DLD1 (cell line): Measurements from ENCODE around the gene PGLYRP3.

ENCODE experiments used
- in situ Hi-C: cut with HindIII; loops from 2 replicates; pipeline ENCODE4 v1.10.0; 2017; ENCODE audit warnings: low sequenced_read_pairs

PGLYRP3 gene

GRCh38 chr1:153312570-153313186, at the start of gene PGLYRP3:
PGLYRP3 (minus strand) TSS chr1:153312952; CDS start chr1:153310665, 2,287 bp downstream.
- in situ Hi-C loops: no loop called here

DNA sequence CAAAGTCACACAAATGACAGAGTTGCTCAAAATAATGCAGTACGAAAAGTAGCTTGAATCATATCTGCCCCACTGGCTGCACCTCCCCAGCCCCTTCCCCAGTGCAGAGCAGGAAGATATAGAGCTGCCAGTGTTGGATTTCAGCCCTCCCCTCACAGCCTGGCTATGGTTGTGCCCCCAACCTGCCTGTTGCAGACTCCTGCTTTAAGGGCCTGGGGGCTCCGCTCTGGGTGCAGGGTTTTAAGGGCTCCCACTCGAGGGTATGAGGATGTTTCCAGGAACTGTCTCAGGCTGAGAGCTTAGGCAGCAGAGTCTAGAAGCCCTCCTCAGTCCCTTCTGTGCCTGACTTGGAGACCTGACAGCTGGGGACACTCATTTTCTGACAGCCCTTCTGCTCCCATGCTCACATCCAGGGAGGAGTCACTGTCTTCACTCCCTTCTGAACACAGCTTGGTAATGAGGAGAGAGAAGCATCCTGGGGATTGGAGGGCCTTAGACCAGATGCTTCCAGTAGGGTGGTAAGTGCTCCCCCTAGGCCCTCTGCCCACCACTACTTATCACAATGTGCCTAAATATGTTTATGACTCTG, 49.5 kb upstream of the PGLYRP3 start:
- in situ Hi-C loops: no loop called here

GRCh38 chr1:153361480-153362109, 48.8 kb upstream of the PGLYRP3 start:
- in situ Hi-C loops: no loop called here

GRCh38 chr1:153360592-153361479, 48.1 kb upstream of the PGLYRP3 start:
- in situ Hi-C loops: no loop called here

- in situ Hi-C loops: no loop called here
Measured at GRCh38 chr1:153360190-153360589, 47.4 kb upstream of the PGLYRP3 start.

DNA sequence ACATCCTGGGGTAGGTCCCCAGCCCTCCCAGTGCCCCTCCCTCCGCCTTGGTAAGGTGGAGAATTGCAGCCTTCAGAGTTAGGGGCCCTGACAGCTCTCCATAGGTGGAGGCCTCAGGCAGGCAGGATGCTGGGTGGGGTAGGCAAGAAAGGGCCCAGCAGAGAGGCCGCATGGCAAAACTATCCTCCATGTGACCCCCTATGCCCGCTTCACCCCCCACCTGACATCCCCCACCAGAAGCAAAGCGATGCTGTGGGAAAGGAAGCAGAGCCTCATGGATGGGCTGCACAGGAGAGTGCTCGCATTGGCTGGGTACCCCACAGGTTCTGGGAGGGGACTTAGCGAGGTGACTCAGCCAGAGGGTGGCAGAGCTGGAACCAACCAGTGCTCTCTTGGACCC, 46.5 kb upstream of the PGLYRP3 start:
- in situ Hi-C loops: loop anchor here (10.0 kb wide), 2 partner anchors 136 to 216 kb away; no protein-coding TSS in a partner anchor

- in situ Hi-C loops: loop anchor here (10.0 kb wide), 2 partner anchors 136 to 216 kb away; no protein-coding TSS in a partner anchor
Measured at GRCh38 chr1:153358691-153358975, 45.9 kb upstream of the PGLYRP3 start.

DNA sequence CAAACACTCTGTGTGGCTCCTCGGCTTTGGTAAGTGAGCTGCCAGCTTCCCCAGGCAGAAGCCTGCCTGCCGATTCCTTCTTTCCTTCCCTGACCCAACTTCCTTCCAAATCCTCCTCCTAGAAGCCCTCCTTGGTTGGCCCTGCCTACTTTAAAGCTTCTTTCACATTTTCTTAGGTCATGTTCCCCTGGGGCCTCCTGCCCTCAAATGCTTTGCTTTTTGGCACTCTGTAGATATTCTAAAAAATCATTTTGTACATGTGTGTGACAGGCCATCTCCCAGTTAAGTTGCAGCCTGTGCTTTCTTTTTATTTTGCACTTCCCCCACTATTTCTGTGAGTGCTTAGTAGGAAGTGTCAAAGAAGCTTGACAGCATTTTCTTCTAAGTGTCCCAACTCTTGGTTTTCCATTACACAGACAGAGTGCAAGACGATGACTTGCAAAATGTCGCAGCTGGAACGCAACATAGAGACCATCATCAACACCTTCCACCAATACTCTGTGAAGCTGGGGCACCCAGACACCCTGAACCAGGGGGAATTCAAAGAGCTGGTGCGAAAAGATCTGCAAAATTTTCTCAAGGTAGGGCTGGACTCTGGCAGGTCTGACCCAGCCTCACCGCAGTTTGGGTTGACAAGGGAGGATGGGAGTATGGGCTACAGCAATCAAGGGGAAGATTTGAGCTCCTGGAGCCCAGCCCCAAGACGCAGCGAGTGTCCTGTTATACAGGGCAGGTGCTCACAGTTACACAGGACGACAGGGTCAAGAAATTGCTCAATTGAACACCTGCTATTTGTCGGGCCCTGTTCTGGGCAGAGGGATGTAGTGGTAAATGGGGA, 45.3 kb upstream of the PGLYRP3 start, which contains the start of gene S100A9:
Gene S100A9 (plus strand): TSS at position 2 of the 838 bp plus-strand sequence. CDS start 430 bp downstream, at position 432.
- in situ Hi-C loops: loop anchor here (10.0 kb wide), 2 partner anchors 137 to 217 kb away; no protein-coding TSS in a partner anchor

- in situ Hi-C loops: loop anchor here (10.0 kb wide), 2 partner anchors 138 to 218 kb away; no protein-coding TSS in a partner anchor
Measured at GRCh38 chr1:153357076-153357852, 44.5 kb upstream of the PGLYRP3 start.

GRCh38 chr1:153356392-153357075, 43.8 kb upstream of the PGLYRP3 start:
- in situ Hi-C loops: loop anchor here (10.0 kb wide), 2 partner anchors 138 to 218 kb away; no protein-coding TSS in a partner anchor

GRCh38 chr1:153355445-153356071, 42.8 kb upstream of the PGLYRP3 start:
- in situ Hi-C loops: loop anchor here (10.0 kb wide), 2 partner anchors 139 to 219 kb away; no protein-coding TSS in a partner anchor

- in situ Hi-C loops: loop anchor here (5.0 to 10.0 kb wide), 3 partner anchors 113 to 220 kb away; no protein-coding TSS in a partner anchor
Measured at GRCh38 chr1:153354515-153355193, 41.9 kb upstream of the PGLYRP3 start.

DNA sequence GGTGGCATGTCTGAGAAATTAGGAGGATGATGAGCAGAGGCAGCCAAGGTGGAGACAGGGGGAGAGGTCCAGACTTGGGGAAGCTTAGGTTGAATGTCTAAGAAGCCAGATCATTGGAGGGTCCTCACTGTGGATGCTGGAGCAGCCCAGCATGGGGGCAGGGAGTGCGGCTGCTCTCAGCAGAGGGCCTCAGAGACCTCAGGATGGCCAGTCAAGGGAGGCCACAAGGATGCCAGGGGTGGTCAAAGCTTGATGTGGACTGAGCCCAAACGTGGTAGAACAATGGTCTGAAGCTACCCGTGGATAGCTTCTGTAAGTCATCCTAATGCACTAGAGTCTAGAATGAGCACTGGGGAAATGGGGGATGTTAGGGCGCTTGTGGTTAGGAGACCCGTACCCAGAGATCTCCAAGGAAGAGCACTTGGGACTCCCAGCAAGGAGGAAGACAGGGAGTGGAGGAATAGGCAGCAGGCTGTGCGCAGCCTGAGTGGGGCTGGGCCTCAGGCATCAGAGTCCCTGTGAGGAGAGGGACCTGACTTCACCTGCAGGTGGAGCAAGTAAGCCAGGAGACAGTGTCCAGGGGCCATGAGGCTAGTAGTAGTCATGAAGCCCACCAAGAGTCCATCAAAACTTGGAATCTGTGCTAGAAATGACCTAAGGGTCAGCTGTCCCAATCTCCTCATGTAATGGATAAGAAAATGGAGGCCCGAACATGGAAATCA, 40.6 kb upstream of the PGLYRP3 start:
- in situ Hi-C loops: loop anchor here (5.0 to 10.0 kb wide), 3 partner anchors 114 to 221 kb away; no protein-coding TSS in a partner anchor

- in situ Hi-C loops: loop anchor here (5.0 to 10.0 kb wide), 3 partner anchors 115 to 222 kb away; no protein-coding TSS in a partner anchor
Measured at GRCh38 chr1:153352523-153352922, 39.8 kb upstream of the PGLYRP3 start.

DNA sequence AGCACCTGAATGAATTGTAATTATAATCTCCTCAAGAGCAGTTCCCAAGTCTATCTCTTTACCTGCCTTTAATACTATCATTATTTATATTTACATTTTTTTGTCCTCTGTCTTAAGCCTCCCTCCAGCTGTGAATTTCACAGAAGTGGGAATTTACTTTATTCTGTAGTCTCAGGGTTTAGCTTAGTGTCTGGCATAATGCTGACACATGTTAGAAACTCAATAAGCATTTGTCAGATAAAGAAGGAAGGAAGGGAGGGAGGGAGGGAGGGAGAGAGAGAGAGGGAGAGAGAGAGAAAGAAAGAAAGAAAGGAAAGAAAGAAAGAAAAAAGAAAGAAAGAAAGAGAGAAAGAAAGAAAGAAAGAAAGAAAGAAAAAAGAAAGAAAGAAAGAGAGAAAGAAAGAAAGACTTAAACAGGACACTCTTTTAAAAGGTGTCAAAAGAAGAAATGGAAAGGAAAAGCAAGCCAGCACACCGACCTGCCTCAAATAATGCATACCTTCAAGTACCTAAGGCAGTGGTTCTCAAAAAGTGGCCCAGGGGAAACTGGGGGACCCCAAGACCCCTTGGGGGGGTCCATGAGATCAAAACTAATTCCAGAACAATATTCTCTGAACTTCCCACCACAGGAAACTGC, 37.7 kb upstream of the PGLYRP3 start:
- in situ Hi-C loops: loop anchor here (5.0 to 10.0 kb wide), 3 partner anchors 117 to 224 kb away; no protein-coding TSS in a partner anchor
